Measurements from ENCODE around the gene MBD5.

MBD5 gene

GRCh38 chr2:148513427-148513826 is 492.5 kb downstream of the MBD5 start:
- Mint-ChIP-seq H3K27me3 (no peaks in the 10 kb centered on the region), H3K4me1 (peaks cover 52% of the 10 kb centered on the region), H3K27ac (no peak overlapping the region), H3K4me3 (no peak overlapping the region), H3K9me3 (no peaks in the 10 kb centered on the region), H3K36me3 (peaks cover 2% of the 10 kb centered on the region)
- no peak for DNase-seq
- CTCF ChIA-PET = no interaction called here

DNA sequence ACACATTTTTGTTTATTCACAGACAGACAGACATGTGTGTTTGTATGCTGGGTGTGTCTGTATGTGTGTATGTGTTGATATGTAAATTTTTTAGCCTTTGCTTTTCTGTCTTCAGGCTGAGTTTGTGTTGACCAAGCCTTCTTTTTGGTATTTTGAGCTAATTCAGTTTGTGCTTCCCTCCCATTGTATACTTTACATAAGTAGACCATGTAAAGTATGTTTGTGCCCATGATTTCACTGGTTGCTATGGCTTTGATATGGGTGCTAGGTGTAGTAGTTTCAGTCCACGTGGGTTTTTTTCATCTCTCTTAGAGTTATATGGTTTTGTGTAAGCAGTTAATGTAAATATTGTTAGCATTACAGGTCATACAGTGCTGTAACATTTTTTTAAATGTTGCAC is 494.2 kb downstream of the MBD5 start:
- CTCF ChIA-PET = interaction anchor here (1.5 kb wide), 1 partner anchor 9 kb away, joined by 3 read pairs; no protein-coding TSS in a partner anchor
- no peak for DNase-seq
- H3K27me3 Mint-ChIP-seq = no peaks in the 10 kb centered on the region
- H3K4me1 Mint-ChIP-seq = peaks cover 38% of the 10 kb centered on the region
- H3K4me3 Mint-ChIP-seq = no peak overlapping the region
- peaks cover 2% of the 10 kb centered on the region for H3K36me3 Mint-ChIP-seq
- no peak overlapping the region for H3K27ac Mint-ChIP-seq
- H3K9me3 Mint-ChIP-seq = no peaks in the 10 kb centered on the region

GRCh38 chr2:148515976-148516375 is 495.1 kb downstream of the MBD5 start:
- CTCF ChIA-PET = no interaction called here
- peaks cover 2% of the 10 kb centered on the region for H3K36me3 Mint-ChIP-seq
- no peaks in the 10 kb centered on the region for H3K27me3 Mint-ChIP-seq
- no peak for DNase-seq
- no peak overlapping the region for H3K4me3 Mint-ChIP-seq
- peaks cover 41% of the 10 kb centered on the region for H3K4me1 Mint-ChIP-seq
- no peaks in the 10 kb centered on the region for H3K9me3 Mint-ChIP-seq
- H3K27ac Mint-ChIP-seq = no peak overlapping the region

DNA sequence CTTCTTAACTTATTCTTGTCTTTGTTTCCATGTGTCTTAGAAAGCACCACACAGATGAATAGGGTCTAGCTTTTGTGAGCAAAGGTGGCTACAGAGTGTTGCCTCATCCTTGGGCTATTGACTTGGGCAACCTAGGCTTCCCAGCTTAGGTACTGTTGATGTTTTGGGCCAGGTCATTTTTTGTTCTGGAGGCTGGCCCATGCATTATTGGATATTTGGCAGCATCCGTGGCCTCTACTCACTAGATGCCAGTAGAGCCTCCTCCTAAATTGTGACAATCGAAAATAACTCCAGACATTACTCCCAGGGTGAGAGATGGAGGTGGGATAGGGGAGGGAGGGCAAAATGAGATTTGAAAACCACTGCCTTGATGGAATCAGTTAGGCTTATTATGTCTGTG is 496.4 kb downstream of the MBD5 start:
- H3K9me3 Mint-ChIP-seq = no peaks in the 10 kb centered on the region
- CTCF ChIA-PET = no interaction called here
- peaks cover 2% of the 10 kb centered on the region for H3K36me3 Mint-ChIP-seq
- H3K4me3 Mint-ChIP-seq = no peak overlapping the region
- no peaks in the 10 kb centered on the region for H3K27me3 Mint-ChIP-seq
- no peak overlapping the region for H3K27ac Mint-ChIP-seq
- no peak for DNase-seq
- peaks cover 43% of the 10 kb centered on the region for H3K4me1 Mint-ChIP-seq

DNA sequence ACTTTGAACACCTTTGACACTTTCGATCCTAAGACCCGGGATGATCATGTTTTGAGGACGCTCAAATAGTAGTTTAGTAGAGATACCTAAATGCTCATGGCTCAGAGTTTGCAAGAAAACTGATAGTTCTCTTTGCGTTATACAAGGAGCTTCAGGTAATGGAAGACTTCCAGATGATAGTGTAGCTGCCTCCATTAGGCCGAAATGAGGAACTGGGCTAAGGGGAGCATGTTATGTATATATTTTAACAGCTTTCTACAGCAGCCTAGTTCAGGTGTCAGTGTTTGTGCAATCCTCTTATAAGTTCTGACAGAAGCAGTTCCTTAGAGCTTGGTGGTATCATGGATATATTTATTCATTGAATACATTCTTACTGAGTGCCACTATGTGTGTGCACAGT is 496.9 kb downstream of the MBD5 start:
- no peak for DNase-seq
- Mint-ChIP-seq H3K36me3 (peaks cover 2% of the 10 kb centered on the region), H3K27ac (no peak overlapping the region), H3K4me3 (no peak overlapping the region), H3K4me1 (peaks cover 39% of the 10 kb centered on the region), H3K27me3 (no peaks in the 10 kb centered on the region), H3K9me3 (no peaks in the 10 kb centered on the region)
- CTCF ChIA-PET = no interaction called here

GRCh38 chr2:148519013-148519412 is 498.1 kb downstream of the MBD5 start:
- no peak for DNase-seq
- no peak overlapping the region for H3K27ac Mint-ChIP-seq
- no peaks in the 10 kb centered on the region for H3K9me3 Mint-ChIP-seq
- H3K4me3 Mint-ChIP-seq = no peak overlapping the region
- H3K4me1 Mint-ChIP-seq = peaks cover 45% of the 10 kb centered on the region
- H3K27me3 Mint-ChIP-seq = no peaks in the 10 kb centered on the region
- CTCF ChIA-PET = interaction anchor here (0.7 to 1.3 kb wide), 2 partner anchors 19 to 84 kb away, joined by 3 read pairs; no protein-coding TSS in a partner anchor
- H3K36me3 Mint-ChIP-seq = peaks cover 2% of the 10 kb centered on the region

DNA sequence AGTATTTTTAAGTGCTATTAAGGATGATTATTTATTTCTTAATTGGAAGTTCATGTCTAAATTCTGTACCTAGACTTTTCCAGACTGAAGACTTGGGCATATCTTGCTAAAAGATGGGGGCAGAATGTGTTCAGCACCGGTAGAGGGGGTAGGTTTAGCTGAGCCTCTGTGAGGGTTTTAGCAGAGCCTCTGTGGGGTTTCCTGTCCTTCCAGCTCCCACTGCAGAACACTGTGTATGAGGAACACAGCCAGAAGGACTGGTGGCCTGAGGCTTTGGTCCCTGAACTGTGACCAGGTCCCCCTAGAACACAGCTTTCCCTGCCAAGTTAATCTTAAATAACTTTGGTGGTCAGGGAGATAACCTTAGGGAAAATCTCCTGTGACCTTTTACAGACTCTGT is 500.3 kb downstream of the MBD5 start:
- H3K4me1 Mint-ChIP-seq = peaks cover 47% of the 10 kb centered on the region

GRCh38 chr2:148523315-148523714 is 502.4 kb downstream of the MBD5 start:
- peaks cover 2% of the 10 kb centered on the region for H3K9me3 Mint-ChIP-seq
- no peak overlapping the region for H3K4me3 Mint-ChIP-seq
- CTCF ChIA-PET = interaction anchor here (1.3 to 2.8 kb wide), 2 partner anchors 14 to 17 kb away, joined by 3 to 14 read pairs; no protein-coding TSS in a partner anchor
- peaks cover 66% of the 10 kb centered on the region for H3K4me1 Mint-ChIP-seq
- H3K27me3 Mint-ChIP-seq = no peaks in the 10 kb centered on the region
- no peaks in the 10 kb centered on the region for H3K36me3 Mint-ChIP-seq
- no peak for DNase-seq
- H3K27ac Mint-ChIP-seq = peak overlapping the region; percentile 88

More for the DNA sequence above, 500.3 kb downstream of the MBD5 start:
- no peak for DNase-seq
- peaks cover 2% of the 10 kb centered on the region for H3K9me3 Mint-ChIP-seq
- H3K27me3 Mint-ChIP-seq = no peaks in the 10 kb centered on the region
- CTCF ChIA-PET = interaction anchor here (2.8 kb wide), 1 partner anchor 12 kb away, joined by 14 read pairs; no protein-coding TSS in a partner anchor
- no peaks in the 10 kb centered on the region for H3K36me3 Mint-ChIP-seq
- H3K27ac Mint-ChIP-seq = no peak overlapping the region
- no peak overlapping the region for H3K4me3 Mint-ChIP-seq

- no peaks in the 10 kb centered on the region for H3K36me3 Mint-ChIP-seq
- peak; percentile 79 for DNase-seq
- peak overlapping the region; percentile 88 for H3K27ac Mint-ChIP-seq
- peaks cover 2% of the 10 kb centered on the region for H3K9me3 Mint-ChIP-seq
- peaks cover 78% of the 10 kb centered on the region for H3K4me1 Mint-ChIP-seq
- peak overlapping the region; percentile 9 for H3K4me3 Mint-ChIP-seq
- CTCF ChIA-PET = interaction anchor here (0.9 to 2.6 kb wide), 9 partner anchors 10 to 136 kb away, joined by 3 to 17 read pairs (median 3); no protein-coding TSS in a partner anchor
- H3K27me3 Mint-ChIP-seq = no peaks in the 10 kb centered on the region
These were observed 503.6 kb downstream of the MBD5 start for GRCh38 chr2:148524519-148524919.

GRCh38 chr2:148525130-148525529 is 504.2 kb downstream of the MBD5 start:
- Mint-ChIP-seq H3K27ac (peak overlapping the region; percentile 88), H3K4me1 (peaks cover 84% of the 10 kb centered on the region), H3K27me3 (no peaks in the 10 kb centered on the region), H3K4me3 (no peak overlapping the region), H3K36me3 (no peaks in the 10 kb centered on the region), H3K9me3 (peaks cover 2% of the 10 kb centered on the region)
- DNase-seq = no peak
- CTCF ChIA-PET = interaction anchor here (0.9 to 2.6 kb wide), 8 partner anchors 13 to 135 kb away, joined by 3 to 17 read pairs (median 3); no protein-coding TSS in a partner anchor

- Mint-ChIP-seq H3K27ac (peak overlapping the region; percentile 97), H3K36me3 (no peaks in the 10 kb centered on the region), H3K9me3 (peaks cover 2% of the 10 kb centered on the region), H3K4me3 (peak overlapping the region; percentile 72), H3K4me1 (peaks cover 87% of the 10 kb centered on the region), H3K27me3 (no peaks in the 10 kb centered on the region)
- CTCF ChIA-PET = interaction anchor here (0.7 to 2.7 kb wide), 7 partner anchors 11 to 537 kb away, joined by 3 to 19 read pairs (median 4); no protein-coding TSS in a partner anchor
- DNase-seq = no peak
These were observed 505.8 kb downstream of the MBD5 start for GRCh38 chr2:148526509-148527346.

DNA sequence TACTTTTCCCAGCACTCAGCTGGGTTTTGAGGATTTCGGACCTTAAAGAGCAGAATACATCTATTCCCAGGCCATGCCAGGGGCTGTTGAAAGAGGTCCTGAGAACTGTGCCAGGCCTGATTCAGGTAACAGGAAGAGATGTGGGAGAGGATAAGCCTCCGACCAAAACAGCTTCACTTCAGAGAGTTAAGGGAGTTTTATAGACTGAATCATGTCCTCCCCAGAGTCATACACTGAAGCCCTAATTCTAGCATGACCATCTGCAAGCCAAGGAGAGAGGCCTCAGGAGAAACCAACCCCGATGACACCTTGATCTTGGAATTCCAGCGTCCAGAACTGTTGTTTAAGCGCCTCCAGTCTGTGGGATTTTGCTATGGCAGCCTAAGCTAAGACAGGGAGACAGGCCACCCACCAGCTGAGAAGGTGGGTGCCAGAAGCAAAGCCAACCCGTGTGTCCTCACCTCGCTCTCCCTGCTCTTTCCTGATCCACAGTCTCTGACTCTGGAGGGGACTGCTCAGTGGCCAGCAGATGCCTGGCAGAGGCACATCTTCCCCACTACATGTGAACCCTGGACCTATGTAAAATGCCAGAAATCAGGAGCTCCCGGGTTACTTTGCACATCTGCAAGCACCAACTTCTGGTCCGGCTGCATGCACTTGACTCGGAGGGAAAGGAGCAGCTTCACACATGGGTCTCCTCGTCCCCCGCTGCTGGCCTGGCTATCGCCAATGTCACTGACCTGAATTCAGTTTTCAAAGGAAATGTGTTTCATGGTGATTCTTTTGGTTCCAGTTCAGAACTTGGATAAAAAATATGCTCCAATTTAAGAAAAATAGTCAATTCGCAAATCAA is 506.8 kb downstream of the MBD5 start:
- Mint-ChIP-seq H3K36me3 (no peaks in the 10 kb centered on the region), H3K27me3 (no peaks in the 10 kb centered on the region), H3K4me1 (peaks cover 86% of the 10 kb centered on the region), H3K9me3 (peaks cover 2% of the 10 kb centered on the region), H3K4me3 (peak overlapping the region; percentile 72), H3K27ac (peak overlapping the region; percentile 97)
- DNase-seq = peak; percentile 47
- CTCF ChIA-PET = interaction anchor here (0.7 to 2.7 kb wide), 7 partner anchors 13 to 538 kb away, joined by 3 to 19 read pairs (median 4); no protein-coding TSS in a partner anchor

DNA sequence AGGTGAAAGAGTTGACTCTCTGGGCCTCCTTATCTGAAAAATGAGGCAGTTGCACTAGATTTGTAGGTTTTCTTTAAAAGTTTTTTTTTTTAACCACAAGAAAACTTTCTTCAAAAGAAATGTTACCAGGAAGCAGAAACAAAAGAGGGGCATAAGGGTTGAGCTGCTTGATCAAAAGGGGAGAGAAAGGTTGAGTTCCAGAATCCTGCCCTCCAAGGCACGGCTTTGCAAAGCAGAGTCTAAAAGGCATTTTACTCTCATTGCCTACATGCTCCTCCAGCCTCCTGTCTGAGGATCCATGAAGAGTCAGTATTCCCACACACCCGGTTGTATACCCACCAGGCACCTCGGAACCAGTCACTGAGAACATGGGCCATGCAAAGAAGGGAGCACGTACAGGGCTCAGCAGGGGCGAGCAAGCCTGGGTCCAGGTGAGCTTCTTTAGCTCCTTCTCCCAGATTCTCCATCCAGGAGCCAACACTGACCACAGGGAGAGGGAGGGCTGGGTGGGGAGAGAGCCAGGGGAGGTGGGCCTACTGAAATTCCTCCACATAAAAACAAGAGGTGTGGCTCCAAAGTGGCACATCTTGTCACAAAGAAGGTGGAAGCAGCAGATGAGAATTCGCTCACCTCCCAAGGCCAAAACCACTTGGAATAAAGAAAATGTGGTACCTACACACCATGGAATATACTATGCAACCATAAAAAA is 507.6 kb downstream of the MBD5 start:
- Mint-ChIP-seq H3K4me1 (peaks cover 78% of the 10 kb centered on the region), H3K27me3 (no peaks in the 10 kb centered on the region), H3K36me3 (no peaks in the 10 kb centered on the region), H3K9me3 (peaks cover 2% of the 10 kb centered on the region), H3K4me3 (peak overlapping the region; percentile 72), H3K27ac (peak overlapping the region; percentile 97)
- CTCF ChIA-PET = interaction anchor here (1.2 to 2.7 kb wide), 2 partner anchors 19 to 25 kb away, joined by 4 to 19 read pairs; no protein-coding TSS in a partner anchor
- DNase-seq = peak; percentile 41
